Activated naive CD4-positive, alpha-beta T cell (primary cell): ENCODE measurements around the gene PKHD1.
"Not testable (repeated sequence)": the region's sequence is repeated elsewhere in the genome, so short reads cannot be mapped to it uniquely, and the experiment has no call there.

Experiments
- DNase-seq, 4 experiments: peaks; one replicate each; lab custom pipeline; 2025; lab: John Stamatoyannopoulos, UW

Gene PKHD1

GRCh38 chr6:51929934-51930574 lies 157.4 kb downstream of the PKHD1 start:
- no peak for DNase-seq

DNA sequence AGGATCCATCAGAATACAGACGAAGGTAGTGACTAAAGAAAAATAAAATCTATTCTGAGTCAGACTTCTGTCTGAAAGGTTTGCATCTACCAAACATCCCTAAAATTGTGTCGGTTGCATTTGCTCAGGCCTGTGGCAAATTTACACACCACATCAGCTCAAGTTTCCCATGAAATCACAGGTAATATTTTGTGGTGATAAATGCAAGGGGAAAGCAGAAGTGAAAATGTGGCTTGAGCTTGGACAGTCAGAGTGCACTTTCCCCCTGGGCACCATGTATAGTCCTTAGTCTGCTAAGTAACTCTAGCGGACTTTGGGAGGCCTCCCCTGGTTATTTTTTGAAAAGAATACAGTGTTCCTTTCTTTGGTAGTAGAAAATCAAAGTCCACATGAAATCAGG lies 159.1 kb downstream of the PKHD1 start:
- no peak for DNase-seq

DNA sequence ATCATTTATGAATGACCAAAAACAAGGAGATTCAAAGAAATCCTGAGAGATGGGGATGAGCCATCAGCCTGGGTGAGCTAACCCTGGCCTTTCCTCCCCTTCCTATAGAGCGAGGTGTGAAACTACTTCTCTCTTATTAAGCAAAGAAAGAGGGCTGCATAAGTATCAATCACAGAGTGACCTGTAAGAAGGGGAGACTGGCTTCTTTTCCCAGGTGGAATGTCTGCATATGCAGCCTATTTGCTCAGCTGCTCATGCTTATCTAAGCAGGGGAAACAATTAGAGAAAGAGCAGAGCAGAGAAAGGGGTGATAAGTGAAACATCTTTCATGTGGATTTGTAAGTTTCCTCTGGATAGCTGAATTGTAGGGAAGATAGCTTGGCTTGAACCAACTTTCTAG lies 160.0 kb downstream of the PKHD1 start:
- no peak for DNase-seq

DNA sequence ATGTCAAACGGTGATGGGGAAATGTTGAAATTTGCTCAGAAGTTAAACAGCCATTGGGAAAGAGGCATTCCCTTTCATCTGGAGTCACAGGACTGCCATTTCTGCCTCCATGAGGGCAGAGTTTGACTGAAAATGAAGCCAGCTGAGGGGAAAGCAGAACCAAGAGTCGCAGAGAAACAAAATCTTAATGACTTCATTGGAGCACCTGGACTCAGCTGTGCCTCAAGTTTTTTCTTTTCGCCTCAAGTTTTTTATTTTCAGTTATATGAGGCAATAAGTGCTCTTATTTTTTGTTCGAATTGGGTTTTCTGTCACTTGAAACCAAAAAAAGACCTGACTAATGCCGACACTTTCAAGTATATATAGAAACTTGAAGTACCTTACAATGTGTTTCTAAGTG lies 161.3 kb downstream of the PKHD1 start:
- no peak for DNase-seq

GRCh38 chr6:51922479-51922878 lies 164.9 kb downstream of the PKHD1 start:
- not testable (repeated sequence) for DNase-seq

DNA sequence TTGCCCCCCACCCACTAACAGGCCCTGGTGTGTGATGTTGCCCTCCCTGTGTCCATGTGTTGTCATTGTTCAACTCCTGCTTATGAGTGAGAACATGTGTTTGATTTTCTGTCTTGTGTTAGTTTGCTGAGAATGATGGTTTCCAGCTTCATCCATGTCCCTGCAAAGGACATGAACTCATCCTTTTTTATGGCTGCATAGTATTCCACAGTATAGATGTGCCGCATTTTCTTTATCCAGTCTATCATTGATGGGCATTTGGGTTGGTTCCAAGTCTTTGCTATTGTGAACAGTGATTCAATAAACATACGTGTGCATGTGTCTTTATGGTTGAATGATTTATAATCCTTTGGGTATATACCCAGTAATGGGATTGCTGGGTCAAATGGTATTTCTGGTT lies 169.1 kb downstream of the PKHD1 start:
- DNase-seq = not testable (repeated sequence)

GRCh38 chr6:51915098-51915497 lies 172.3 kb downstream of the PKHD1 start:
- no peak for DNase-seq

GRCh38 chr6:51913265-51913664 lies 174.1 kb downstream of the PKHD1 start:
- DNase-seq = no peak

GRCh38 chr6:51910851-51911250 lies 176.6 kb downstream of the PKHD1 start:
- no peak for DNase-seq

DNA sequence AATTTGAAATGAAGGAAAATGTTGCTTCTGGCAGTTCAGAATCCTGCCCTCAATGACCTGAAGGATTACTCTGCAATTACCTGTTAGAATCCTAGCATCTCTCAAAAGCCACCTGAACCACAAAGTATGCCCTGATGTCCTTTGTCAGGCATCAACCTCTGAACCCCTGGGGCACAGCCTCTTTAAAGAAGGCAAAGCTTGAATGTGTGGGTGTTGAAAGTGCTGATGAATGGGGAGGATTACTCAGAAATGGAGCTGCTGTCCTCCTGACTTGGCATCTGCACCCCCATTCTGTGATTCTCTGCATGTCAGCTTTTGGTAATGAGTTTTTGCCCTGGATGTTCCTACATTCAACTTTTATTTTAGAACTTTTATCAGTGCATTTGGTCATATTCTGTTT lies 179.2 kb downstream of the PKHD1 start:
- no peak for DNase-seq

DNA sequence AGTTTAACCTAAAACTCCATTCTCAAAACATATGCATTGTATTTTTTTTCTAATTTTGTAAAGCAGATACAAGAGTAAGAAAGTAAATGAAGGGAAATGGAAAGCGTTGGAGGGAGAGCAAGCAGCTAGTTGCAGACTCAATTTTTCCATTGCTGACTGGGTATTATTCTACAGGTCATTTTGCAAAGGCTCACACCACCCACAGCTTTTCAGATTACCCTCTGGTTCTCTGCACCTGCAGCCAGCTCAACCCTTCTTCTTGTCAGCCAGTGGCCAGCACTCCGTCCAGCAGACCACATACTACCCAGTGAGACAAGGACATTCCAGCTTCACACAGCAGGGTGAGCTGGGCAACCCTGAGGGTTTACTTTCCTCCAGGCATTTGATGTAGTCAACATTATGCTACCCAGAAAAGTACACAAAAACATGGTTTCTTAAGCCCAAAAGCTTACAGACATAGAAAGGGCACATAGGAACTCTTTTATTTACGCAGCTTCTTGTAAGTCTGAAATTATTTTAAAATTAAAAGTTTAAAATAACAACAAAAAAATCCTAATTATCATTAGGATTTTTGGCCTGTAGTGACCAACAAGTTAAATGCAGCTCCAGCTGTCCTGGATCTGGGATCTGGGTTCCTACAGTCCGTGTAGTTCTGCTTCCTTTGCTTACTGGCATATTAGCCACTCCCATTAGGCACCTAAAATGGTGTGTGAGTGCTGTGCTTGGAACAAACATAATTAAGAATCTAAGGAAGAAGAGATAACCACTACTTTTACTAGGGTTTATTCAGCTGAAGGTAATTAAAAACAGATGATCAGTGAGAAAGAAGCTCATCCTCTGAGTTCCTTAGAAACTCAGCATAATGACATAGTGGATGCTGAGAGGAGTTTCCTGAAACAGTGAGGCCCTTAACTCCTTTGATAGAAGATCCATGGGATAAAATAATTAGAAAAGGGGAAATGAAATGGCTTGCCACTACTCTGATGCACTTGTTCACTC lies 185.3 kb downstream of the PKHD1 start:
- no peak for DNase-seq

DNA sequence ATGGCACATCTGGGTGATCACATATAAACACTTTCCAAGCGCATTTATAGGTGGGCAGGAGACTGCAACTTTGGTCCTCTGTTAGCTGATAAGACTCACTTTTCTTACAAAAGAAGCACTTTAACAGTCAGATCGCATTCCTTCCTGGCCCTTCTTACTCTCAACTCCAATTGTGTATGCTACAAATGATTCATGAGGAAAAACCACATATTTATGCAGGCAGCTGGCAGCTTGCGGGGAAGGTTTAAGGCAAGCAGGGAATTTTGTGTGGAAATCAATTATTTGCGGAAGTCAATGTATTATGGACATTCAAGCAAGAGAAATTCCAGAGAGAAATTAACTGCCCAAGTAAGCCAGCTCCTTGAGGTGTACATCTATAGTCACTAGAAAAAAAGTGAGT lies 194.0 kb downstream of the PKHD1 start:
- DNase-seq = no peak

- DNase-seq = no peak
Measured at GRCh38 chr6:51892750-51893149, 194.7 kb downstream of the PKHD1 start.

- no peak for DNase-seq
Measured at GRCh38 chr6:51892339-51892738, 195.1 kb downstream of the PKHD1 start.

DNA sequence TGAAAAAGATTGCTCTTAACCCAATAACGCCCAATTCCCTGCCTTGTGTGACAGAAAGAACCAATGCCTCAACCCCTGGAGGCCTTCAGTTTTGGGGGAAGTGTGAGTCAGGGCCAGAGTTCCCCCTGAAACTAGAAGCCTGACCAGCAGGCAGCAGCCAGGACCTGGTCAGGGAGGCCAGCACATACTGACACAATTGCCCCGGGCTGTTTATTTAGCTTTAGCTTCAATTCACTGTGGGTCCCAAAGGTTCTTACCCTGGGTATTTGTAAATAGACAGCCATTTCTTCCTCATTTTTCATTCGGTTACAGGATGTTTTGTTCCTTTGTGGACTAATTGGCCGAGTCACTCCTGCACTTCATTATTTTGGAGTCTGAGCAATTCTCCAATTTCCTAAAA lies 195.6 kb downstream of the PKHD1 start:
- no peak for DNase-seq

GRCh38 chr6:51887859-51888258 lies 199.6 kb downstream of the PKHD1 start:
- no peak for DNase-seq

- no peak for DNase-seq
Measured at GRCh38 chr6:51885957-51886356, 201.5 kb downstream of the PKHD1 start.

DNA sequence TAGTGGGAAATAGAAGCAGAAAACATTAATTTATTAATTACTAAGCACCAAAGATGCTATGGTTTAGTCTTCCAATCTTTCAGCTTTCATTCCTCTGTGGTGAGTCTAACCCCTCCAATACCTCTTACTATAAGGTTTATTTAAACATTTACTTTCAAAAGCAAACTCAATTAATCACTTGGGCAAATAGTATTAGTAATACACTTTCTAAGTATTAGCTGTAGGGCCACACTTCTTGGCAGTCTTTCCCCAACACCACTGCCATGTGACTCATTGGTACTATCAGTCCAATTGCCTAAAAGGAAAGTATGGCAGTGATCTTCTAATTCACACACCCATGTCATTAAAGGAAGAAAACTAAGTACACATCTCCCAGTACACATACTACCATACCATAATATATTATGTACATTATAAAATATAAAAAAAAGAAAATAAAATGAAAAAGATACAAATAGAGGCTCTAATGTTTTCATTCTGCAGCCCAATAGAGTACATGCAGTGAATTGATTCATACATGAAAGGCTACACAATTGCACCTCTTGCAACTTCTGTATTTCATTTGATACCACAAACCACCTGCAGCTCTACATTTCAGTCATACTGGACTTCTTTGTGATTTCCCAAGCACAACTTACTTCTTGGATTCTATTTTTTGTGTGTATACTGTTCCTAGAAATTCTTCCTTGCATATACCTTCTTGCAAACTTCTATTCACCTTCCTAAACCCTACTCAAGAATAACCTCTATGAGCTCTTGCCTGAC lies 218.6 kb downstream of the PKHD1 start:
- DNase-seq = no peak

DNA sequence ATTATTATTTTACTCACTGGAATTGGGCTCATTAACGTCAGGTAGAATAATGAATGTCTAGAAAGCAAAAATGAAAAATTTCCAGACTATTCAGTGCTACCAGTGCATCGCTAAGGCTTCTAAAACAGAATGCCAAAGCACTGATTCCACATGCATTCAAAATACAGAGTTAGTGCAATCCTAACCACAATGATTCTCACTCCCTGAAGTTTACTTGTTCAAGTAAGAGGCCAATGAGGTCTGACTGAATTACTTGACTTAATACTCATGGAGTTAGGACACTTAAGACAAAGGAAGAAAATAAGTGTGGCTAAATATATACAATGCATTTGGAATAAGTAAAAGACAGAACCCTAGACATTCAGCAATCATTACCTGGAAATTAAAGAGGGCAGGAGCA lies 220.5 kb downstream of the PKHD1 start:
- DNase-seq = no peak

DNA sequence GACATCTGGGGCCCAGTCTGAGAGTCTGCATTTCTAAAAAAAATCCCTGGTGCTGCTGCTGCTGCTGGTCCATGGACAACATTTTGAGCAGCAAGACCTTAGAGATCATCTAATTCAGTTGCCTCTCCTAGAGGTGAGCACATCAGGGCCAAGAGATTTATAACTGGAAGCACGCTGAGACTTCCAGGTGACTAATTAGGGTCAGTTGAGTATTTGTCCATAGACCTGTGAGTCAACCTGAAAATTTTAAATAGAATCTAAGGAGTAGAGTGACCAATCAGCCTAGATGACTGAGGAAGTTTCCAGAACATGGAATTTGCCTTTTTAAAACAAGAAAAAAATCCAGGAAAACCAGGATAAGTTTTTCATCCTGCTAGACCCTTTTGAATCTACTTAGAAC lies 221.4 kb downstream of the PKHD1 start:
- DNase-seq = no peak

DNA sequence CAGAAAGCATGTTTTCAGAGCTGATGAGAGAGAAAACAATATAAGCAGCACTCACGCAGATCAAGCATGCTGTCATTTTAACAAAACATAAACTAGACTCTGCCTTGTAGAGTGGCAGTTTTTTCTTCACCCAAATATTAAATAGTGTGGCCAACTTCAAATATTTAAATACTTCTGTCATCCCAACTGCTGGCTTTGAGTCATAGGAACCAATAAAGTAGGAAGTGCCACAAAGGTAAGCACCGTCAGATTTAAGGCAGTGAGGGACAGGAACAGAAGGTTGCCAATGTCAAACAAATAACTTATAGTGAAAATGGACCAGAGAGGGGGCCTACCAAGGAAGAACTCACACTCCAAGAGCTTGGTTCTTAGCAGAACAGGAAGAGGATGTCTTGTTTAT lies 222.2 kb downstream of the PKHD1 start:
- no peak for DNase-seq

GRCh38 chr6:51857134-51857533 lies 230.3 kb downstream of the PKHD1 start:
- DNase-seq = no peak

- DNase-seq = no peak
Measured at GRCh38 chr6:51856508-51856907, 230.9 kb downstream of the PKHD1 start.
